Activated naive CD8-positive, alpha-beta T cell treated with anti-CD3 and anti-CD28 coated beads, Interleukin-2, amount 50 U/mL, for 24 hours (primary cell): ENCODE measurements around the gene IDUA.
"Not testable (repeated sequence)": the region's sequence is repeated elsewhere in the genome, so short reads cannot be mapped to it uniquely, and the experiment has no call there.

Experiments
- ATAC-seq: fragments of 150-1000 bp; cut with Tn5 transposase; one replicate; pipeline ENCODE4 v1.10.0; 2021
- DNase-seq: peaks from one replicate; pipeline ENCODE4 v3.0.0; 2021
- H3K27ac Mint-ChIP-seq: one replicate; pipeline ENCODE4 v1.8.0; 2021; ENCODE audit warnings: mild to moderate bottlenecking, mixed read lengths
- H3K27me3 Mint-ChIP-seq: one replicate; pipeline ENCODE4 v1.8.0; 2021; ENCODE audit warnings: mixed read lengths
- H3K36me3 Mint-ChIP-seq: one replicate; pipeline ENCODE4 v1.8.0; 2021; ENCODE audit warnings: low read depth, mixed read lengths
- H3K4me1 Mint-ChIP-seq: one replicate; pipeline ENCODE4 v1.8.0; 2021; ENCODE audit warnings: mixed read lengths
- H3K4me3 Mint-ChIP-seq: one replicate; pipeline ENCODE4 v1.8.0; 2021; ENCODE audit warnings: mild to moderate bottlenecking, moderate library complexity, mixed read lengths
- H3K9me3 Mint-ChIP-seq: one replicate; pipeline ENCODE4 v1.8.0; 2021; ENCODE audit warnings: mixed read lengths

IDUA gene

DNA sequence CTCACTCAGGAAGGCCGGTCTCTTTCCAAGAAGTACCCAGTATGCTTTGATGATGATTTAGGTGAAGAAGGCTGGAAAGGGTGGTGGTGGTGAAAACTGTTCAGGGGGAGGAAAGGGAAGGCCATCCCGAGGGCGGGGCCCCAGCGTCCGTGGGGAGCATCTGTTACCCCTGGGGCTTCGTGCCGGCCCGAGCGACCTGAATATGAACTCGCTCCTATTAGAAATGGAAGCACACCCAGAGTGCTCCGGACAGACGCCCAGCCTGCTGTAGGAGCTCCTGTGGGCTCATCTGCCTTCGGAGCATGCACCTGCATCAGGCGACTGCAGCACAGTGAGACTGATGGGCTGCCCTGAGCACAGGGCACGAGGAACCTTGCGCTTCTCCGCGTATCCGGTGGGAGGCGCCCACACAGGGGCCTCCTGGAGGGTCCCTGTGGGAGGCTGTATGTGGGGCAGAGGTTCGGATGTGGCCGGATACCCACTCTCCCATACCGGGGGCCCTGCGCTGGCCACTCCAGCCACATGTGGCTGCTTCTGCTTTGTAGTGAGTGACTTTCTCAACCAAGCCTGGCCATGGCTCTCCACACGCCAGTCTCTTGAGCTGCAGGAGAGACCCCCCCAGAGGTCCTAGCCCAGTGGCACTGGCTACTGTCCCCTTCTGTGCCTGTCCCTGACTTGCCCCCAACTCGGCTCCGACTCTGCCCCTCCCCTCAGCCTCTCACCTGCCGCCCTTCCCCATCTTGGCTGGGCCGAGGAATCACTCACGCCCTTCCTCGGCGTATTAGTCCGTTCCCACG lies 61.3 kb downstream of the IDUA start:
- Mint-ChIP-seq H3K27me3 (peaks cover 31% of the 10 kb centered on the region), H3K4me1 (peaks cover 3% of the 10 kb centered on the region), H3K4me3 (no peak overlapping the region), H3K36me3 (peaks cover 3% of the 10 kb centered on the region), H3K9me3 (peaks cover 2% of the 10 kb centered on the region), H3K27ac (no peak overlapping the region)
- no peak for DNase-seq
- no peak for ATAC-seq

DNA sequence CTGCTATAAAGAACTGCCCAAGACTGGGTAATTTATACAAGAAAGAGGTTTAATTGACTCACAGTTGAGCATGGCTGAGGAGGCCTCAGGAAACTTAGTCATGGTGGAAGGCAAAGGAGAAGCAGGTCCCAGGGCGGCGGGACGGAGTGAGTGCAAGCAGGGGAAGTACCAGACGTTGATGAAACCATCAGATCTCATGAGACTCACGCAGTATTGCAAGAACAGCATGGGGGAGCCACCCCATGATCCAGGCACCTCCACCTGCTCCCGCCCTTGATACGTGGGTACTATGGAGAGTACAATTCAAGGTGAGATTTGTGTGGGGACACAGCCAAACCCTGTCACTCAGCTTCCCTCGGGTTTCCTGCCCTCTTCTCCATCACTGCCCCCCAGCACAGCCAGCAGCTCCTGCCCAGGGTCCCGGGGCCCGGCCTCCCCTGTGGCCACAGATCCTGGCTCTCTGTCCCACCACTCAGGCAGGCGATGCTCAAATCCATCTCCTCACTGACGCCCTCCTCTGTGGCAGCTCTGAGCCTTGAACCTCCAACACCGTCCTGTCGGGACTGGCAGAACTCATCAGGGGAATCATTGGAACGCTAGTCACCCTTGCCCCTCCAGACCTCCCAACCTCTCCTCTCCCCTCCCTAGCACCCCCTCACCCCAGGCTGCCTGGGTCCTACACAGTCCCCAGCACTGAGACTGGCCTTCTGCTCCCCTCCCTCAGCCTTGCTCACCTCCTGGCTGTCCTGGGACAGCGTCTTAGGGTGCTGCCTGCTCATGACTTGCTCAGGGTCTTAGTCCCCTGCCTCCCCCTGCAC lies 62.1 kb downstream of the IDUA start:
- Mint-ChIP-seq H3K4me3 (no peak overlapping the region), H3K9me3 (no peaks in the 10 kb centered on the region), H3K4me1 (peaks cover 1% of the 10 kb centered on the region), H3K27me3 (peaks cover 31% of the 10 kb centered on the region), H3K27ac (no peak overlapping the region), H3K36me3 (peaks cover 3% of the 10 kb centered on the region)
- ATAC-seq (peak; percentile 77), DNase-seq (no peak)

- Mint-ChIP-seq H3K36me3 (peaks cover 3% of the 10 kb centered on the region), H3K27me3 (peaks cover 30% of the 10 kb centered on the region), H3K4me3 (no peak overlapping the region), H3K27ac (no peak overlapping the region), H3K4me1 (peaks cover 1% of the 10 kb centered on the region), H3K9me3 (no peaks in the 10 kb centered on the region)
- ATAC-seq: no peak
- no peak for DNase-seq
Measured at GRCh38 chr4:1049591-1049905, 62.7 kb downstream of the IDUA start.

DNA sequence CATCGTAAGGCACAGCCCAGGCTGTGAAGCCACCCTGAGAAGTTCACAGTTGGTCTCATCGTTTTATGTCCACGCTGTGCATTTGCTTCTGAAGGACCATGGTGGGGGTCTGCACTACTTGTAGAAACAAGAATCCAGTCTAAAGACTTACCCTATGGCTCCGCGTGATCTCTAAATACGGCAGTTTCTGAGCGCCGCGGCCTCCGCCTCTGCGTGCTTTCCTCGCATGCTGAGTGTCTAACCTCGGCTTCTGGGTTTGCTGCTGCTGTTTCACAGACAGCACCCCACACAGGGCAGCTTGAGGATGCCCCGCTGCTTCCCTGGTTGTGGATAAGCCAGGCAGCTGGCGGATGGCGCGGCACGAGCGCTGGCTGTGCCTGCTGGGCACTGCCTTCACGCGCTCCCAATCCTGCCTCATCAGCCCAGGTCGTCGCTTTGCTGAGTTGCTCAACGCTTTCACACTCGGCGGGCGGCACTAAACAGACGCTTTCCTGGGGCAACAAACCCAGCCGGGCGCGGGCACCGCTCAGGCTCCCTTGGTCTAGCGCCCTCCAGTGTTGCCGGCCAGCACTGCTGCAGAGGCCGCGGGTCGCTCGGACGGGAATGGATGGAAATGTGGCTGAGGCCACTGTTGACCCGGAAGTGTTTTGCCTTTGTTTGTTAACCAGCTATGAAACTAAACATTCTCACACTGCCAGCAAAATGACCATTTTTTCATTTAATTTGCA lies 63.8 kb downstream of the IDUA start:
- Mint-ChIP-seq H3K36me3 (peaks cover 3% of the 10 kb centered on the region), H3K27me3 (peaks cover 20% of the 10 kb centered on the region), H3K4me3 (no peak overlapping the region), H3K27ac (no peak overlapping the region), H3K4me1 (peaks cover 5% of the 10 kb centered on the region), H3K9me3 (no peaks in the 10 kb centered on the region)
- DNase-seq (no peak), ATAC-seq (no peak)

DNA sequence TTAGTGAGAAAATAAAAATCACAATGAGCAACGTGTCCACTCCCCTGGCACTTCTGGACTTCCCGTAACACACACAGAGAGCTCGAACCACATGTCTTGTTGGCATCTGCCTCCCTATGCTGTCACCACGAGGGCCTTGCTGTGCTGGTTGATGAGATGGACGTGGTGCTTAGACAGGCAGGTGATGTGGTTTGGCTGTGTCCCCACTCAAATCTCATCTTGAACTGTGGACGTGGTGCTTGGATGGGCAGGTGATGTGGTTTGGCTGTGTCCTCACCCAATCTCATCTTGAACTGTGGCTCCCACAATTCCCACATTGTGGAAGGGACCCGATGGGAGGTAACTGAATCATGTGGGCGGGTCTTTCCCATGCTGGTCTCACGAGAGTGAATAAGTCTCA lies 64.6 kb downstream of the IDUA start:
- ATAC-seq: no peak
- DNase-seq: no peak
- no peak overlapping the region for H3K4me3 Mint-ChIP-seq
- peaks cover 3% of the 10 kb centered on the region for H3K36me3 Mint-ChIP-seq
- peaks cover 13% of the 10 kb centered on the region for H3K4me1 Mint-ChIP-seq
- H3K27ac Mint-ChIP-seq: no peak overlapping the region
- peaks cover 20% of the 10 kb centered on the region for H3K27me3 Mint-ChIP-seq
- H3K9me3 Mint-ChIP-seq: no peaks in the 10 kb centered on the region

DNA sequence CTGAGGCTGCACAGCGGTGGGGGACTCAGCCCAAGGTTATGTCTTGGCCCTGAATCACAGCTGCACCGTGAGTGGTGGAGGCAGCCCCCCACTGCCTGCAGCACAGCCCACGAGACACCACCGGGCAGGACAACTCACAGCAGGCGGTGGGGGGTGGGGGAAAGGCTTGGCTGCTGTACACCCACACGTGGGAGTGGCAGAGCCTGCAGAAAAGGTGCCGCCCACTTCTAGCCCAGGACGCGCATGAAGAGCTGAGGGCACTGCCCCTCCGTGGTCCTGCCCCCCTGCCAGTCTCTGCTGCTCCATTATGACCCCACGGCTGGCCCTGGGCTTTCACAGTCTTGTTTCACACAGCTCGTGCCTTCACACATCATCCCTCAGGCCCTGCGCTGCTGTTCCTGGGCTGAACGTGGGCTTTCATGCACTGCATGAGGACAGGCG lies 65.4 kb downstream of the IDUA start:
- H3K36me3 Mint-ChIP-seq: no peaks in the 10 kb centered on the region
- H3K9me3 Mint-ChIP-seq: no peaks in the 10 kb centered on the region
- H3K4me1 Mint-ChIP-seq: peaks cover 12% of the 10 kb centered on the region
- H3K27ac Mint-ChIP-seq: no peak overlapping the region
- H3K4me3 Mint-ChIP-seq: no peak overlapping the region
- ATAC-seq (no peak), DNase-seq (no peak)
- H3K27me3 Mint-ChIP-seq: peaks cover 17% of the 10 kb centered on the region

- Mint-ChIP-seq H3K27ac (no peak overlapping the region), H3K4me3 (no peak overlapping the region), H3K27me3 (peaks cover 11% of the 10 kb centered on the region), H3K4me1 (peaks cover 12% of the 10 kb centered on the region), H3K9me3 (no peaks in the 10 kb centered on the region), H3K36me3 (no peaks in the 10 kb centered on the region)
- no peak for DNase-seq
- no peak for ATAC-seq
Measured at GRCh38 chr4:1053080-1053661, 66.3 kb downstream of the IDUA start.

- H3K27me3 Mint-ChIP-seq, ATAC-seq, H3K27ac Mint-ChIP-seq: not testable (repeated sequence)
Measured at GRCh38 chr4:1053891-1054290, 67.0 kb downstream of the IDUA start.

More at GRCh38 chr4:1053891-1054290, 67.0 kb downstream of the IDUA start:
- not testable (repeated sequence) for H3K9me3 Mint-ChIP-seq, H3K4me3 Mint-ChIP-seq, H3K36me3 Mint-ChIP-seq, DNase-seq
- peaks cover 12% of the 10 kb centered on the region for H3K4me1 Mint-ChIP-seq
